Adrenal gland (tissue), 12 donors: ENCODE results near the gene OLAH. TPM values are rescaled to one million over a fixed set of nuclear protein-coding genes. Genes with fewer than 3 reads are reported as not detected.

Experiments
- DNase-seq, 7 donors: peaks; one replicate each; pipeline ENCODE4 v3.0.0-alpha.2; 2019 to 2020
- H3K27ac ChIP-seq, 5 donors: fragments of 200-600 bp; sonication (generic) in 4 of 5; 1 replicate in 3 of 5; 2 replicates in 2 of 5; pipeline versions ENCODE4 v1.5.1 to v1.8.0; 2016 to 2020; ENCODE audit warnings: mild to moderate bottlenecking in 1 of 5
- H3K27me3 ChIP-seq: fragments of 200-600 bp; 2 replicates; pipeline ENCODE4 v1.8.0; 2021
- H3K36me3 ChIP-seq, 2 donors: fragments of 200-600 bp; replicated peaks in 1 of 2; 1 replicate in 1 of 2; 2 replicates in 1 of 2; pipeline versions ENCODE4 v1.5.1 to v1.8.0; 2018 to 2022
- H3K4me1 ChIP-seq, 2 donors: fragments of 200-600 bp; replicated peaks in 1 of 2; 1 replicate in 1 of 2; 2 replicates in 1 of 2; pipeline versions ENCODE4 v1.5.1 to v1.8.0; 2018 to 2021
- H3K4me3 ChIP-seq, 4 donors: fragments of 200-600 bp; sonication (generic) in 3 of 4; one replicate each; pipeline ENCODE4 v1.5.1; 2016 to 2018
- H3K9me3 ChIP-seq, 3 donors: fragments of 200-600 bp; sonication (generic) in 1 of 3; replicated peaks in 1 of 3; 1 replicate in 2 of 3; 2 replicates in 1 of 3; pipeline versions ENCODE4 v1.5.1 to v1.8.0; 2016 to 2021
- POLR2A ChIP-seq, 2 donors: fragments of 450-650 bp; IDR thresholded peaks; one replicate each; pipeline ENCODE4 v1.6.1; 2017; ENCODE audit warnings: antibody characterized with exemption in 2 of 2, mild to moderate bottlenecking in 2 of 2, moderate library complexity in 1 of 2
- WGBS, 4 donors: extraction: QIAGEN DNeasy Blood & Tissue Kit in 2 of 4; methylation state at CpG; one replicate each; pipeline versions ENCODE4 v1.1.5 to v1.1.7; 2013 to 2017; 5-methylcytosine and 5-hydroxymethylcytosine counted together
- intact Hi-C, 2 donors: fragments of 100-400 bp; cut with DNase I; formaldehyde crosslinking; loops; one replicate each; pipeline versions ENCODE4 v1.14.1 to v1.15.0; 2022 to 2023
- polyA plus RNA-seq, 3 donors: library from polyadenylated mRNA; stranded (reverse); fragments of 200-250 nt in 2 of 3; fragments of 350-450 nt in 1 of 3; fragmentation: Illumina TruSeq in 1 of 3; extraction: RNeasy Lipid Tissue Mini Kit (QIAGEN cat#74804) in 1 of 3; gene quantifications; one replicate each; pipeline ENCODE4 v1.2.3, GENCODE V29; 2013 to 2014
- total RNA-seq, 9 donors: library from RNA; depleted of rRNA in 4 of 9; stranded (reverse); fragments of >200 nt in 4 of 9; fragments of 120-200 nt in 1 of 9; fragmentation: NEBNext Ultra II Directional in 1 of 9; extraction: Animal tissue kit (Norgen Biotek cat#: 25700) in 1 of 9; gene quantifications; one replicate each; pipeline versions ENCODE4 v1.1.0 to v1.2.4, GENCODE V29; 2013 to 2023
- TF ChIP-seq, protein P1 (sequence below), 6 experiments: fragments of 450-650 bp in 4 of 6; fragments of 200-600 bp in 2 of 6; sonication (generic) in 1 of 6; IDR thresholded peaks; 1 replicate in 5 of 6; 2 replicates in 1 of 6; pipeline versions ENCODE4 v1.5.1 to v1.8.0; 2016 to 2021; ENCODE audit warnings: antibody characterized with exemption in 6 of 6, mild to moderate bottlenecking in 2 of 6, moderate library complexity in 1 of 6
- donor health status: healthy with polysubstance abuse.
- donor health status: Bipolar disorder and iron deficiency.
- donor health status: DM: yes; HTN: yes; CAD: no.
- donor health status: DM: no; HTN: no; CAD: no.
- donor health status: DM: no; HTN: no; CAD: no.
- donor health status: DM: yes; HTN: yes; CAD: no.

OLAH gene
- total and polyA plus RNA-seq, 12 donors: 0.18 to 2.8 (median 0.68) TPM

DNA sequence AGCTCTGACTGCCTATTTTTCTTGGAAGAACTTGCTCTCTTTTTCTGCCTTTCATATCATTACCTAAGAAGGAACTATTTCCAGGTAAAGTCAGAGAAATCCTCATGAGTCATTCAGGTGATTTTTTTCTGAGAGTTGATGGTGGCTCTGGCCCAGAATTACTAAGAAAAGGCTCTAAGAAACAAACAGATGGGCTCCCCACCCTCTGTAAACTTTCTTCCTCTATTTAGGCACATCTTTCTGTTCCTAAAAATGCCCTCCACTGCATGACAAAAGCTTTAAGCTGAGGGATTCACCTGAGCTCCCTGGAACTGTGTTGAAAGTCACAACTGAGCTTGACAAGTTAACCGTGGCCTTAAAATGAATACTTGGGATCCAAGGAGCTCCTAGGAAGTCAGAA, 1.6 kb downstream of the OLAH start:
- TF ChIP-seq, protein P1, sequence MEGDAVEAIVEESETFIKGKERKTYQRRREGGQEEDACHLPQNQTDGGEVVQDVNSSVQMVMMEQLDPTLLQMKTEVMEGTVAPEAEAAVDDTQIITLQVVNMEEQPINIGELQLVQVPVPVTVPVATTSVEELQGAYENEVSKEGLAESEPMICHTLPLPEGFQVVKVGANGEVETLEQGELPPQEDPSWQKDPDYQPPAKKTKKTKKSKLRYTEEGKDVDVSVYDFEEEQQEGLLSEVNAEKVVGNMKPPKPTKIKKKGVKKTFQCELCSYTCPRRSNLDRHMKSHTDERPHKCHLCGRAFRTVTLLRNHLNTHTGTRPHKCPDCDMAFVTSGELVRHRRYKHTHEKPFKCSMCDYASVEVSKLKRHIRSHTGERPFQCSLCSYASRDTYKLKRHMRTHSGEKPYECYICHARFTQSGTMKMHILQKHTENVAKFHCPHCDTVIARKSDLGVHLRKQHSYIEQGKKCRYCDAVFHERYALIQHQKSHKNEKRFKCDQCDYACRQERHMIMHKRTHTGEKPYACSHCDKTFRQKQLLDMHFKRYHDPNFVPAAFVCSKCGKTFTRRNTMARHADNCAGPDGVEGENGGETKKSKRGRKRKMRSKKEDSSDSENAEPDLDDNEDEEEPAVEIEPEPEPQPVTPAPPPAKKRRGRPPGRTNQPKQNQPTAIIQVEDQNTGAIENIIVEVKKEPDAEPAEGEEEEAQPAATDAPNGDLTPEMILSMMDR (IDR thresholded peaks at IDR 0.05): no peak
- no peak for TF ChIP-seq POLR2A (IDR thresholded peaks at IDR 0.05)
- DNase-seq: no peak
- 56 to 78% (median 64%) methylated on average over 1 of the region's 1 CpG for WGBS, 4 donors
- no peaks in the 10 kb centered on the region for H3K4me1 ChIP-seq
- H3K27ac ChIP-seq: no peak overlapping the region
- H3K4me3 ChIP-seq: no peak overlapping the region
- H3K27me3 ChIP-seq: no peaks in the 10 kb centered on the region
- intact Hi-C loops: no loop called here
- H3K36me3 ChIP-seq: no peaks in the 10 kb centered on the region
- no peaks in the 10 kb centered on the region for H3K9me3 ChIP-seq

- no peak overlapping the region for H3K4me3 ChIP-seq
- H3K9me3 ChIP-seq: no peaks in the 10 kb centered on the region
- intact Hi-C loops: no loop called here
- DNase-seq: peak in 5 of 7 donors; percentile 11 to 56 (median 28)
- no peaks in the 10 kb centered on the region for H3K27me3 ChIP-seq
- peak overlapping the region in 3 of 5 donors; percentile 19 to 74 (median 48) for H3K27ac ChIP-seq
- no peaks in the 10 kb centered on the region for H3K36me3 ChIP-seq
- no peaks in the 10 kb centered on the region for H3K4me1 ChIP-seq
- WGBS, 4 donors: 49 to 67% (median 58%) methylated on average over 5 of the region's 5 CpGs
- TF ChIP-seq POLR2A (IDR thresholded peaks at IDR 0.05): no peak
- TF ChIP-seq, protein P1 (IDR thresholded peaks at IDR 0.05): no peak
Measured at GRCh38 chr10:15046626-15047025, 2.9 kb downstream of the OLAH start.

GRCh38 chr10:15049533-15049932, 5.8 kb downstream of the OLAH start:
- DNase-seq: no peak
- Histone ChIP-seq H3K4me3 (no peak overlapping the region), H3K36me3 (no peaks in the 10 kb centered on the region), H3K9me3 (no peaks in the 10 kb centered on the region), H3K4me1 (no peaks in the 10 kb centered on the region), H3K27ac (no peak overlapping the region), H3K27me3 (no peaks in the 10 kb centered on the region)
- intact Hi-C loops: no loop called here
- TF ChIP-seq, protein P1 (IDR thresholded peaks at IDR 0.05): no peak
- no peak for TF ChIP-seq POLR2A (IDR thresholded peaks at IDR 0.05)

DNA sequence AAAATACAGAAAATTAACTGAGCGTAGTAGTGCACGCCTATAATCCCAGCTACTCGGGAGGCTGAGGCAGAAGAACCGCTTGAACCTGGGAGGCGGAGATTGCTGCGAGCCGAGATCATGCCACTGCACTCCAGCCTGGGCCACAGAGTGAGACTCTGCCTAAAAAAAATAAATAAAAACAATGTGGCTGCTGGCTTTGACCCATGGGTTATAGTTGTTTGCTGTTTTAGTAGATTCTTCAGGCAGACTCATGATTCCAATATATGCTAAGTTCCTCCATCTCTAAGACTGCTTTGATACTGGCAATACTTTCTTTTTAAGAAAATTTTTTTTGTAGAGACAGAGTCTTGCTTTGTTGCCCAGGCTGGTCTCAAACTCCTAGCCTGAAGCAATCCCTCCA, 8.4 kb downstream of the OLAH start:
- intact Hi-C loops: no loop called here
- Histone ChIP-seq H3K36me3 (no peaks in the 10 kb centered on the region), H3K4me3 (no peak overlapping the region), H3K27ac (no peak overlapping the region), H3K27me3 (no peaks in the 10 kb centered on the region), H3K9me3 (no peaks in the 10 kb centered on the region), H3K4me1 (no peaks in the 10 kb centered on the region)
- DNase-seq: no peak
- 73 to 90% (median 81%) methylated on average over 7 of the region's 7 CpGs for WGBS, 4 donors
- TF ChIP-seq, protein P1 (IDR thresholded peaks at IDR 0.05): no peak
- no peak for TF ChIP-seq POLR2A (IDR thresholded peaks at IDR 0.05)
